HepG2 (cell line): ENCODE results near the gene GFRA4. TPM values are rescaled to one million over a fixed set of nuclear protein-coding genes. Genes with fewer than 3 reads are reported as not detected.

Source experiments
- CBX5 ChIP-seq: sonication (generic); formaldehyde crosslinking; IDR thresholded peaks from 2 replicates; pipeline ENCODE4 v1.4.0; 2020; ENCODE audit warnings: missing genetic modification reagents, borderline replicate concordance
- CEBPB ChIP-seq: IDR thresholded peaks from 2 replicates; pipeline ENCODE4 v1.6.1; 2011; ENCODE audit warnings: low read depth, low read length, improper control_type of control experiment, borderline replicate concordance
- CERS6 ChIP-seq: sonication (generic); formaldehyde crosslinking; IDR thresholded peaks from 2 replicates; pipeline ENCODE4 v1.5.0; 2020; ENCODE audit warnings: missing genetic modification reagents
- CREB1 ChIP-seq, 2 experiments: fragments of 450-650 bp in 1 of 2; IDR thresholded peaks; 2 replicates each; pipeline ENCODE4 v1.6.1; 2016 to 2017; ENCODE audit warnings: control low read depth in 1 of 2, mild to moderate bottlenecking in 1 of 2, missing compliant biosample characterization in 1 of 2, missing genetic modification characterization in 1 of 2
- EED ChIP-seq: sonication (generic); formaldehyde crosslinking; IDR thresholded peaks from 2 replicates; pipeline ENCODE4 v1.5.0; 2020; ENCODE audit warnings: mild to moderate bottlenecking, missing genetic modification reagents
- GLI4 ChIP-seq: sonication (generic); formaldehyde crosslinking; IDR thresholded peaks from 2 replicates; pipeline ENCODE4 v1.5.1; 2020; ENCODE audit warnings: missing genetic modification reagents, mild to moderate bottlenecking, moderate library complexity, borderline replicate concordance
- KLF9 ChIP-seq: IDR thresholded peaks from 2 replicates; pipeline ENCODE4 v1.6.1; 2016; ENCODE audit warnings: low read depth
- MED1 ChIP-seq: sonication (generic); formaldehyde crosslinking; IDR thresholded peaks from 2 replicates; pipeline ENCODE4 v1.4.0; 2020; ENCODE audit warnings: missing genetic modification reagents
- MTA1 ChIP-seq: sonication (generic); formaldehyde crosslinking; IDR thresholded peaks from 2 replicates; pipeline ENCODE4 v1.4.0; 2020; ENCODE audit warnings: missing genetic modification reagents, mild to moderate bottlenecking, borderline replicate concordance
- MYC ChIP-seq: sonication (generic); formaldehyde crosslinking; IDR thresholded peaks from 2 replicates; pipeline ENCODE4 v1.9.0; 2021; ENCODE audit warnings: missing genetic modification reagents, borderline replicate concordance
- NFAT5 ChIP-seq: sonication (generic); formaldehyde crosslinking; IDR thresholded peaks from 2 replicates; pipeline ENCODE4 v1.4.0; 2020; ENCODE audit warnings: missing genetic modification reagents
- RBM39 ChIP-seq: fragments of 200-400 bp; formaldehyde crosslinking; IDR thresholded peaks from one replicate; pipeline ENCODE4 v1.6.1; 2018; ENCODE audit warnings: antibody characterized with exemption, mild to moderate bottlenecking, low read depth, low read length; ENCODE audit not compliant: poor library complexity, severe bottlenecking
- SIX4 ChIP-seq: sonication (generic); formaldehyde crosslinking; IDR thresholded peaks from 2 replicates; pipeline ENCODE4 v1.4.0; 2020; ENCODE audit warnings: missing genetic modification reagents
- TBL1XR1 ChIP-seq: fragments of 150-350 bp; IDR thresholded peaks from 2 replicates; pipeline ENCODE4 v1.6.1; 2014; ENCODE audit warnings: borderline replicate concordance, low read length; ENCODE audit not compliant: partially characterized antibody
- TBX2 ChIP-seq: sonication (generic); formaldehyde crosslinking; IDR thresholded peaks from 2 replicates; pipeline ENCODE4 v1.5.0; 2020; ENCODE audit warnings: missing genetic modification reagents, mild to moderate bottlenecking, borderline replicate concordance
- ZNF230 ChIP-seq: sonication (generic); formaldehyde crosslinking; IDR thresholded peaks from 2 replicates; pipeline ENCODE4 v1.4.0; 2020; ENCODE audit warnings: mild to moderate bottlenecking, missing genetic modification reagents
- ZNF253 ChIP-seq: sonication (generic); formaldehyde crosslinking; IDR thresholded peaks from 2 replicates; pipeline ENCODE4 v1.8.0; 2022; ENCODE audit warnings: mild to moderate bottlenecking, missing genetic modification reagents, borderline replicate concordance
- ZNF557 ChIP-seq: sonication (generic); formaldehyde crosslinking; IDR thresholded peaks from 2 replicates; pipeline ENCODE4 v1.4.0; 2020; ENCODE audit warnings: missing genetic modification reagents
- polyA plus RNA-seq, 8 experiments: library from polyadenylated mRNA; depleted of rRNA in 3 of 8; stranded (reverse) in 7 of 8; unstranded in 1 of 8; fragments of >200 nt; fragmentation: Illumina TruSeq in 4 of 8; extraction: Trizol in 4 of 8; gene quantifications; 2 replicates each; pipeline versions ENCODE4 v1.2.1 to v1.2.3, GENCODE V29; 2011 to 2016; ENCODE audit warnings: low read depth in 4 of 8, missing spikeins in 1 of 8, mixed read lengths in 1 of 8; ENCODE audit not compliant: insufficient read depth in 1 of 8
- total RNA-seq, 5 experiments: library from RNA; depleted of rRNA; stranded (reverse); fragments of >200 nt; fragmentation: Illumina TruSeq; extraction: Trizol; gene quantifications; 2 replicates each; pipeline ENCODE4 v1.2.3, GENCODE V29; 2016; ENCODE audit warnings: low read depth in 1 of 5
- TF ChIP-seq, protein P1 (sequence below): sonication (generic); formaldehyde crosslinking; IDR thresholded peaks from 2 replicates; pipeline ENCODE4 v1.9.0; 2022; ENCODE audit warnings: low read depth, missing genetic modification reagents

The GFRA4 gene
- total and polyA plus RNA-seq, 2 of the 13 experiments (the other 11 are each of a cell fraction or from before 2014, with no cell fraction given): not detected

- TF ChIP-seq ZNF253 (CRISPR knock-in tag) (no peak), TBL1XR1 (no peak), GLI4 (peak; percentile 74; the same call in 1 of the 2 replicates), NFAT5 (CRISPR knock-in tag) (no peak), CERS6 (CRISPR knock-in tag) (no peak), MTA1 (CRISPR knock-in tag) (no peak), CEBPB (no peak), MED1 (CRISPR knock-in tag) (no peak), ZNF230 (CRISPR knock-in tag) (no peak), SIX4 (no peak), MYC (CRISPR knock-in tag) (no peak; the same call in 1 of the 2 replicates), CBX5 (CRISPR knock-in tag) (no peak; the same call in 1 of the 2 replicates), TBX2 (no peak; the same call in 1 of the 2 replicates), KLF9 (CRISPR knock-in tag) (no peak), ZNF557 (CRISPR knock-in tag) (no peak), CREB1 (IDR thresholded peaks at IDR 0.05) (no peak), CREB1 (CRISPR knock-in tag; IDR thresholded peaks at IDR 0.05) (no peak), RBM39 (no peak), EED (CRISPR knock-in tag) (no peak; the same call in 1 of the 2 replicates)
- TF ChIP-seq, protein P1, sequence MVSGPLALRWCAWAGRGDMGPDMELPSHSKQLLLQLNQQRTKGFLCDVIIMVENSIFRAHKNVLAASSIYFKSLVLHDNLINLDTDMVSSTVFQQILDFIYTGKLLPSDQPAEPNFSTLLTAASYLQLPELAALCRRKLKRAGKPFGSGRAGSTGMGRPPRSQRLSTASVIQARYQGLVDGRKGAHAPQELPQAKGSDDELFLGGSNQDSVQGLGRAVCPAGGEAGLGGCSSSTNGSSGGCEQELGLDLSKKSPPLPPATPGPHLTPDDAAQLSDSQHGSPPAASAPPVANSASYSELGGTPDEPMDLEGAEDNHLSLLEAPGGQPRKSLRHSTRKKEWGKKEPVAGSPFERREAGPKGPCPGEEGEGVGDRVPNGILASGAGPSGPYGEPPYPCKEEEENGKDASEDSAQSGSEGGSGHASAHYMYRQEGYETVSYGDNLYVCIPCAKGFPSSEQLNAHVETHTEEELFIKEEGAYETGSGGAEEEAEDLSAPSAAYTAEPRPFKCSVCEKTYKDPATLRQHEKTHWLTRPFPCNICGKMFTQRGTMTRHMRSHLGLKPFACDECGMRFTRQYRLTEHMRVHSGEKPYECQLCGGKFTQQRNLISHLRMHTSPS (CRISPR knock-in tag): no peak
Measured at GRCh38 chr20:3710703-3711483, 47.7 kb upstream of the GFRA4 start (continued).
